OCI-M2 (cell line): ENCODE results near the gene GCHFR.

Experiments used
- DNase-seq: peaks from one replicate; lab custom pipeline; 2025; ENCODE audit not compliant: unreplicated experiment; lab: John Stamatoyannopoulos, UW

The GCHFR gene

DNA sequence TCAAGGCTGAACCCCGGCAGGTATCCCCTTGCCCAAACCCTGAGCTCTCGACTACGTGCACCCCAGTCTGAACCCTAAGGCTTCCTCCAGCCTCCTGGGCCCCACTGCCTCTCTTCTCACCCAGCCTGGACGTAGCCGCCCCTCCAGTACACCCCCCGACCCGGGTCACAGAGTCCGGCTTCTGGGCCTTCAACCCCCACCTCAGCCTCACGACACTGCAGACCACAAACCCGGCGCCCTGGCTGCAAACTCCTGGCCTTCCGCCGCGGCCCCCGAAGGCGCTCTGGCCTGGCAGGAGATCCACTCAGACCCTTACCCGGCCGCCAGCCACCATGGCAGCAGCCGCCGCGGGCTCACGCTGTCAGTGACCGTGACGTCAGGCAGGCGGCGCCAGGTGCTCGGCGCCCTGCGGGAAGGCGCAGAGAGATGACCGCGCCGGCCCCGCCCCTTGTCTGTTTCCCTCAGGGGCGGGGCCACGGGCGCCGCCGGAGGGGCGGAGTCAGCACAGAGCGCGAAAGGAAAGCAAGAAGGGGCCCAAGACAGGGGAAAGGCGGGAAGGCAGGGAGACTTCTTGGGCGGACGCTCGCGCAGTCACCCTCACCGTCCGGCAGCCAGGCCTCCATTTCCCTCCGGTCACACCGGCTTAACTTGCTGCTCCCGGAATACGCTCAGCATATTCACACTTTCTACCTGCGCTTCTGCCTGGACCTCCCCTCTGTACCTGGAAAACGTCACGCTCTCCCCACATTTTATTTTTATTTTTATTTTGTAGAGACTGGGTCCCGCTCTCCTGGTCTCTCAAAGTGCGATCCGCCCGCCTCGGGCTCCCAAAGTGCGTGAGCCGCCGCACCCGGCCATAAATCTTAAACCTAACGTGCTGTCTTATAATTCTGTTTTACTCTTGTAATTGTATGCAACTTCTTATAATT lies 8.7 kb upstream of the GCHFR start, which contains the start of gene RMDN3:
Gene RMDN3 (minus strand): TSS at position 372 of the 929 bp plus-strand sequence. CDS start 471 bp downstream, outside the sequence.
- peak; percentile 39 for DNase-seq

DNA sequence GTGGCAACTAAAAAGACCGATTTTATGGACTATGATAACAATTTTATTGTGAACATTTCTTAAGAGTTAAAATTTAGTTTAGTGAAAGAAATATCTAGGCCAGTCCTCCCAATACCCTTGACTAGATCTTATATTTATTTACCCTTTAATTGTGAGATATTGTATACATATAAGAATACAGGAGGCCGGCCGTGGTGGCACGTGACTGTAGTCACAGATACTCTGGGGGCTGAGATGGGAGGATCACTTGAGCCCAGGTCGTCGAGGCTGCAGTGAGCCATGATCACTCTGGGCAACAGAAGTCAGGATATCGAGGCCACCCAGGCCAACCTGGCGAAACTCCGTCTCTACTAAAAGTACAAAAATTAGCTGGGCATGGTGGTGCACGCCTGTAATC lies 8.1 kb upstream of the GCHFR start:
- DNase-seq, result no peak

DNA sequence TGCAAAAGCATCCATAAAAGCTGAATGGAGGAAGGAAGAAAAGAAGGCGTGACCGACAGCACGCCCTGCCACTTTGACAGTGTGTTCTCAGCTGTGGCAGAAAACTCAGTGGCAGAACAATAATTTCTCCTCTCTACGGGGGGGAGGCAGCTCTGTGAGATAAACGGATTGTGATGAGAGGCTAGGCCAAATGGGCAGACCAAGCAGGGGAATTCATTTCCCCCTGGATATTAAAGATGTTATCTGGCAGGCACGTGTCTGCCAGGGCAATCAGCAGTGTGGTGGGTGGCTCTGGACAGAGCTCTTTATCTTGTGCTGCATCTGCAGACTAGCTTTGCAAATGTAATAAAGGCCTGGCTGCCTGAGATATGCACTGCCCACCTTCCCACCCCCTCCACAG lies 6.9 kb upstream of the GCHFR start:
- DNase-seq, result no peak

DNA sequence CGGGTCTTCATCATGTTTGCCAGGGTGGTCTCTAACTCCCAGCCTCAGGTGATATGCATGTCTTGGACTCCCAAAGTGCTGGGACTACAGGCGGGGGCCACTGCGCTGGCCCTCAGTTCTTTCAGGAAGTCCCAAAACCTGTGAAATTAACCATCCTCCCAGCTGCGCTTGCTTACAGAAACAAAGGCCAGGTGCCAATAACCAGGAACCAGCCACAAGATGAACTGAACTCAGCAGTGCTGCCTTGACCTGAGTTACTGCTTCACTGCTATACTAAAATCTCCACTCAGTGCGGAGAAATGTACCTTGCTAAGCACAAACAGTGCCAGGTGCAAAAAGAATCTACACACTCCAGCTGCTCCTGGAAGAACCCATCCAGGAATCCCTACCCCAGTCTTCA lies 3.9 kb upstream of the GCHFR start:
- DNase-seq, result no peak

DNA sequence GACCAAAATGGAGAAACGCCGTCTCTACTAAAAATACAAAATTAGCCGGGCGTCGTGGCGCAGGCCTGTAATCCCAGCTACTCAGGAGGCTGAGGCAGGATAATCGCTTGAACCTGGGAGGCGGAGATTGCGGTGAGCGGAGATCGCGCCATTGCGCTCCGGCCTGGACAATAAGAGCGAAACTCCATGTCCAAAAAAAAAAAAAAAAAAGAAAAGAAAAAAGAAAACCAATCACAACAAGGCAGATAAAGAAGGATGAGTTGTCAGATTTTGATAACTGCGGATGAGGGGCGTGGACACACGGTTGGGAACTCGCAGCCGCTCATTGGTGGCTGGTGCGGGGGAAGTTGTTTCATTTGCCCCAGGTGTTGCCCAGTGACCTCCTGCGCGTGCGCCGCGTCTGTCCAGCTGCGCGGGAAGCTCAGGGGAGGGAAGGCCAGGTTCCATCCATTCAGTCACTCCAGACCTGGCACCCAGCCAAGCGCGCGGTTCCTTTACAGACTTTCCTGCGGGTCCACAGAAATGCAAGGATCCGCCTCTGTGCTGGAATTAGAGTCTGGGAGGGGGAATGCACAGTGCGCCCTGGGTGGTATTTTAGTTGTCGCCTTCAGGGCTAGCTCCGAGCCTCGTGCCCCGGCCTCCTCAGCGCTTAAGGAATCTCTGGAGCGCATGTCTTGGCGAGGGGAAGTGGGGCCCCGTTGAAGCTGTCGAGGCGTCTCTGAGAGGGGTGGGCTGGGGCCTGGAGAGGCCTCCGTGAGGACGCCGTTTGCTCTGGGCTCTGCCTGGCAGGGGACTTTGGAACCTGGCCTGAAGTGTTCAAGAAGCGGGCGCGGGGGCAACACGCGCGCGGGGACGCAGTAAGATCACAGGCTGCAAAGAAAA lies 708 bp upstream of the GCHFR start:
- DNase-seq, result no peak

DNA sequence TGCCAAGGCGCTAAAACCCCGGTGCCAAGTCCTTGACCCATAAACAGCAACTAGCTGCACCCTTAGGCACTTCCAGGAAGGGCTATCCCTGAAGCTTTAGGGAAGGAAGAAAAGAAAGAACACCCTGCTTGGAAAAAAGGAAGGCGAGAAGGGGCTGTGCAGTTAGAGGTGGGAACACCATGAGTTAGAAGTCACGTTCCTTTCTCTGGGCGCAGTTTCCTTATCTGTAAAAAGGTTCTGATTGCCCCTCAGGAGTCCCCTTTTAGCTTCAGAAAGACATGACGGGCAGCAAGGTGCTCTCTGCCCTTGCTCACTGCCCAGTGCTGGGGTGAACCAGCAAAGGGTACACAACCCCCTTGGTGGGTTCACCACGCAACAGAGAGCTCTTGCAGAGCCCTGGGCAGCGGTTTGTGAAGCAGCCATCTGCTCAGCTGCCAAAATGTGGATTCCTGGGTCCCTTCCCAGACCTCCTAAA lies 798 bp downstream of the GCHFR start:
- no peak for DNase-seq

DNA sequence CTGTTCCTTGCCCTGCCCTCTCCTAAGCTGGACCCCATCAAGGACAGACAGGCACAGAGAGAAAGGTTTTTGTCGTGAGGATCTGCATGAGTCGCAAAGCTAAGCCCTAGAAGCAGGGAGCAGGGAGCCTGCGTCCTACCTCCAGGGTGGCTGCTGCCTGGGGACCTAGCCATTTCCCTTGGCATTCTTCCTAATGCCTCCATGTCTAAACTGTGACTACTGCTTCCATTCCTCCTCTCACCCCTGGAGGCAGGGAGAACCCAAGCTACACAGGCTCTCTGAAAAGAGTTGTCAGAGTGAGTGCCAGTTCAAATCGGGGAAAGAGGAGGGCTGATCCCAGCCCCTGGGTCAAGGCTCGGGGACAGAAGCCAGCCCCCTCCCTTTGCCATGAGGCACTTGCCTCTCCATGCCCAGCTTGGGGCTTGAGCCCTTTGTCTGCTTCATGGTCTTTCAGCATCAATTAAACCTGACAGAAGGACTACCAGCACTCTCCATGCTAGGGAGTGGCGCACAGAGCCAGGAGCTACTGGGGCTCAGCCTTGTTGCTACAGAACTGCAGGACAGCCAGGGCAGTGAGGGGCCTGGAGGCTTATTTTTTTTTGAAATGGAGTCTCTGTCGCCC lies 2.4 kb downstream of the GCHFR start:
- no peak for DNase-seq

DNA sequence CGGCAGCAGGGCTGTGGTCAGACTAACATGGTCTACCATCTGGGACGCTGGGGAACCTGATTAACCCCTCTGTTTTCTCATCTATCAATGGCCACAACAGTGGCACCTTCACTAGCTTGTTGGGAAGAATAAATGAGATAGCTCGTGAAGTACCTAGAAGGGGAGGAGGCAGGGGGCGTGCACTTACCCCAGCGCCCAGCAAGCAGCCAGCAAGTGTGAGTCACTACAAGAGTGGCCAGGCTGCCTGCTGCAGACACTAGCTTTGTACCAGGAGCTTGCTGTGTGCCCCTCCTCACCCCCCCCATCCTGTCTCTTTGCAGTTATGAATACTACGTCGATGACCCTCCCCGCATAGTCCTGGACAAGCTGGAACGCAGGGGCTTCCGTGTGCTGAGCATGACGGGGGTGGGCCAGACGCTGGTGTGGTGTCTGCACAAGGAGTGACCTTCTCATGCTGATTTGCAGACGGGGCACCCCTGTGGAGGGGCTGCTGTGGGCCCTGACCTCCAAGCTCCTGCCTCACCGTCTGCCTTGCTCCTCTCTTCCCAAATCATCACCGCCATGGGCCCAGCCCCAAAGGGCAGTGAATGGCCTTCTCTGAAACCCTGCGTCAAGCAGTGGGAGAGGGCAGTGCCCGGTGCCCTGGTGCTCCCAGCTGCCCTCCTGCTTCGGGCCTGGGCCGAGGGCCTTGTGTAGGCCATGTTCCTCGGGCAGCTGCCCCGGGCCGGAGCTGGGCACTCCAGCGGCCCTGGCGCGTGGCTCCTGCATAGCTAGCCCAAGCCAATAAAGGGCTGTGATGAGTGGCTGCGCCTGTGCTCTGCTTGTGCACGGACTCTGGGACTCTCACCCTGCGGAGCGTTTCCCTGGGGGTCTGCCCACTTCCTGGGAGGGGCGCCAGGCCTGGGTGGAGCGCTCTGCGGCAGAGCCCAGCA lies 3.3 kb downstream of the GCHFR start:
- DNase-seq, result no peak

DNA sequence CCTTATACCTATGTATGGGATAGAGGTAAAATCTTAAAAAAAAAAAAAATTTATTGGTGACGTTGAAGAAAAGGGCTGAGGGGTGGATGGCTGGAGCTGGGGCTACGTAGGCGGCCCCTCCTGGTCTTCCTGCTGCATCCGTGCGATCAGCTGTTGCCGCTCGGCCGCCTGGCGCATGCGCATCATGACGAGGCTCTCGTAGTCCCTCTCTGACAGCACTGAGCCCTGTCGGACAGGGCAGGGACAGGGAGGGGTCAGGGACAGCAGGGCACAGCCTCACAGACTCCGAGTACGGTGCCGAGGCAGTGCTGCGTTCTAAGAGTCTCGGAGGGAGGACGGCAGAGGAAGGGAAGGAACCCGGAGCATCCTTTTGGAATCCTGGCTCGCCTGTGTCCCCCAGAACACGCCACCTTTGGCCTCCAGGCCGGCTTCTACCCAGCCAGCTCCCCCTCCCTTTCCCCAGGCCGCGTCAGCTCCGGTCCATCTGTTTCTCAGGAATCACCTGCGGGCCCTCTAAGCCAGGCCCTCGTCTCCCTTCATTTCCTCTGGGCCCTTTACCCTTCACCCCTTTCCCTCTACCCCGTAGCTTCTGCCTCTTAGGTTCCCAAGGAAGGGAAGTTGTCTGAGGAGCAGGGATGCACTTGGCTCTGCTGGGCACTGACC lies 4.1 kb downstream of the GCHFR start:
- no peak for DNase-seq

DNA sequence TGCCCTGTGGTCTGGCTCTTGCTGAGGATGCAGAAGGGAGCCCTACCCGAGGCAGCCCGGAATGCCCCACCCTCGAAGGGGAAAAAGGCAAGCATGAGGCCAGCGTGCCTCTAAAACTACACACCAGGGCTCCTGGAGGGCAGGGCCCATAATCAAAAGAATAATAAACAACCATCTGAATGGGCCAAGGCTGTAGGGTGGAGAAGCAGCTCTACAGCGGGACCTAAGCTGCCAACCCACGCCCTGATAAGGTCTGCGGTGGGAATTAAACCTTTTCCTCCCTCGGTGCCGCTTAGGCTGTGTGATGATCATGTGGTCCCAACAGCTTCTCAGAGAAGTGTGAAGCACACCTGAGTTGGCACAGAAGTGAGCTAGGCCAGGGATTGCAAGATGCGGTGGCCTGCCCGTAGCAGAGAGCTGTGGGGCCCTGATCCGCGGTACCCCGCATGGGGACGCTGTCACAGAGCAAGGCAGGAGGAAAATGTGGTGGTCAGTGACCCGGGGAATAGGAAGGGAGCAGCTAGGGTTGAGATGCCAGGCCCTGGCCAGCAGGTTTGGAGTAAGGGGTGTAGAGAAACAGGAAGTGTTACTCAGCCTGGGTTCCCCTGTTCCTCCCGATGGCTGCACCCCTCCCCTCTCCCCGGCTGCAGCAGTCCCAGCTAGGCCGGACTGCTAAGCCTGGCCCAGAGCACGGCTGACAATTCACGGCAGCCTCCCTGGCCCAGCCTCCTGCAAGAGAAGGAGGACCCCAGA lies 4.8 kb downstream of the GCHFR start:
- no peak for DNase-seq

DNA sequence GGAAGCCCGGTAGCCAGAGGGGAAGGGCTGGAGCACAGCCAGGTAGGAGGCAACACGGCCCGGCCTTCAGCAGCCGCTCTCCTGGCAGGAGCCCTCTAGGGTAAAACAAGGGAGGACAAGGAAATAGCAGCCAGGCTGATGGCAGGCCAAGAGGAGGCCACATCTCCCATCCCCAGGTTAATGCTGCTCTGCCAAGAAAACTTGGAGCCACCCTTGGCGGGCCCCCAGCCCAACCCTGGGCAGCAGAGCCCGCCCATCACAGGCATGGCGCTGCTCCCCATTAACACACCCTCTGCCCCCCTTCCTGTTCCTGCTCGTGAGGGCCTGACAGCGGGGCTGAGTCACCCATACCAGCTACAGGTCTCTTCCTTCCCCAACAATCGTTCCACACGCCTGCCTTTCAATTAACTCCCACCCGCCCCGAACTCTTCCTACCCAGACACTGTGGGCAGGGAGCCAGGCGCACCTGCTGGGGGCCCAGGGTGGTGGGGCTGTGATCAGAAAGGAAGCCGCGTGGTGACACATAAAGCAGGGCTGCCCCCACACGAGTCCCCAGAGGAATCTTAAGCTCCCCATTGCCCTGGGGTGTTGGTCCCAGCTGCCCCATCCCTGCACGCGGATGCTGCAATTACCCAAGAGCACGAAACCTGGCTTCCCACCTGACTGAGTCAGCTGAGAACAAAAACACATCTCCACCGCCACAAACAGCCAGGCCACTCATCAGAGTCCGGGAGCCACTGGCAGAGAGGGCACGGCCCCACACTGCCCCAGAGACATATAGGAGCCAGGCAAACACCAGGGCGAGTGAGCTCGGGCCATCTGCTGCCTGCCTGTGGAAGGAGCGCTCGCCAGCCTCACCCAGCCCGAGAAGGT lies 5.6 kb downstream of the GCHFR start, which contains the start of gene C15orf62:
Gene C15orf62 (plus strand): TSS at position 707 of the 873 bp plus-strand sequence. CDS start 516 bp downstream, outside the sequence.
- no peak for DNase-seq

DNA sequence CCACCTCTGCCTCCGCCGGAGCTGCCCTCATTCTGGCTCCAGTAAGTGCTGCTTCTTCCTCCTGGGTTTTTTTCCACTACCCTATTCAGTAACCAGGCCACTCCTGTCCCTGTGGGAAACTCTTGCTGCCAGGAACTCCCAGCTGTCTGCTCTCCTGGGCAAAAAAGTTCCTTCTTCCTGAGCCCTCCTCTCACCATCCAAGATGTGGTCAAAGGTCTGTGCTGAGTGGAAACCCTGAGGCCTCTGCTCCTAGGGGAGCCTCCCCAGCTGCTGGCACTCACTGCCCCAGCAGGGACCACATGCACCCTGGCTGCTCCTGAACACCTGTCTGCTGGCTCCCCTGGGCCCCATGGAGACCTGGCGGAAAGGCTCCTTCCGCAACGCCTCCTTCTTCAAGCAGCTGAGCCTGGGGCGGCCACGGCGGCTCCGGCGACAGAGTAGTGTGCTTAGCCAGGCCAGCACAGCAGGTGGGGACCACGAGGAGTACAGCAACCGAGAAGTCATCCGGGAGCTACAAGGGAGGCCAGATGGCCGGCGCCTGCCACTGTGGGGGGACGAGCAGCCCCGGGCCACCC lies 6.4 kb downstream of the GCHFR start:
- DNase-seq, result no peak

DNA sequence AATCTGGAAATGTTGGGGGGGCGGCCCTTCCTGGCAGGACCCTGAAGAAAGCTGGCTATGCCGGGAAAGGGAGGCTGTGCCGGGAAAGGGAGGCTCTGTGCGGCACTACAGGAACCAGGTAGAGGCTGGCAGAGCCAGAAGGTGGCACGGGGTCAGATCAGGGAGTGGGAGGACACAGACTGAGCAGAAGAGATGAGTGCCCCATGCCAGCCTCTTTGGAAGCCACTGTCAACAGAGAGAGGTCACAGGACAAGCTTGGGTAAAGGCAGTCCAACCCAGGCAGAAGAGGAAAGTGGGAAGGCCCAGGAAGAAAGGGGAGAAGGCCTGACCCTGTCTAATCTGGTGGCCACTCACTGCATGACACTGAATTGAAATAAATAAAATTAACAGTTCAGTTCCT lies 7.4 kb downstream of the GCHFR start:
- DNase-seq, result no peak

DNA sequence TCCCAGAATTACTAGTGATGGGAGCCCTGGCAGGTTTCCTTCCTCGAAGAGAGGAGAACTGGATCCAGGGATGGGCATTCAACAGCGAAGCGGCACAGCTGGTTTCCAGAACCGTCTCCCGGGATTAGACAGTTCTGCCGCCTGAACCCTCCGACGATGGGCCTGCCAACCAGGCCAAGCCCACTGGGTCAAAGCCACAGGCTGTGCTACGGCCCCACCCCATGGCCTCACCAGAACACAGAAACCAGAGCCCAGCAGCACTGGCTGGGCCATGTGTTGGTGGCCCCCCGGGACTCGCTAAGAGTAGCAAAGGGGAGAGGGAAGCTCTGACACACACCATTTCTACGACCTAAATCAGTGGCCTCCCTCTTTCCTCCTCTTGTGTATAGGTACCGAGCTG lies 8.1 kb downstream of the GCHFR start:
- no peak for DNase-seq

DNA sequence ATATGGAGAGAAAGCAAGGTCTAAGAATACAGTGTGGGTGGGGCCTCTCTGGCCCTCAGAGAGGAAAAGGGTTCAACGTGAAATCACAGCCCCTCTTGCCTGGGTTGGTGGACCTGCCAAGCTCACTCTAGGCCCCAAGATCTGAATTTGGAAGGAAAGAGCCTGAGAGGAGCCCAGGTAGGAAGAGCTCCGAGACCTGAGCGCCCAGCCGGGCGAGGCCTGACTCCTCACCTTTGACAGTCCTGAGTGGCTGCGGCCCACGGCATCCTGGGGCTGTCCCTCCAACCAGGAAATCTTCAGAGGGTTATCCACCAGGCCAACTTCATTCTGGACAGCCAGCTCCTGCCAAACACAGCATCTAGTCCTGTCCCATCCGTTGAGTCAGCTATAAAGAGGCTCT lies 9.6 kb downstream of the GCHFR start:
- DNase-seq, result no peak

DNA sequence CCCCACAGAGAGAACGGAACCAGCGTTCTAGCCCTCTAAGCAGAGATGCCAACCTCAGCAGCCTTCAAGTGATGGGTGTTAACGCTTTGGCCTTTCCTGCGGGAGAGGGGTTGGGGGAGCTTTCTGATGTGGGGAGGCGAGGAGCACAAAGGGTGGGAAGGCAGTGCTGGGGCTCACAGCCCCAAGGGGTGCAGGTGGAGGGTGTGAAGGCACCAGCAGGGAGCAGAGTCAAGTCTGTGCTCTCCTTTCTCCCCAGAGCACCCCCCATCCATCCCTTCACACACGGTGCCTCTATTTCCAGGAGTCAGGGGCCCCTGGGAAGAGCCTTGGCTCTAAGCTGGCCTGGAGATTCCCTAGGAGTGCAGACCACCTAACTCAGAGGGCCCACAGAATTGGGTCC lies 10.0 kb downstream of the GCHFR start:
- no peak for DNase-seq

DNA sequence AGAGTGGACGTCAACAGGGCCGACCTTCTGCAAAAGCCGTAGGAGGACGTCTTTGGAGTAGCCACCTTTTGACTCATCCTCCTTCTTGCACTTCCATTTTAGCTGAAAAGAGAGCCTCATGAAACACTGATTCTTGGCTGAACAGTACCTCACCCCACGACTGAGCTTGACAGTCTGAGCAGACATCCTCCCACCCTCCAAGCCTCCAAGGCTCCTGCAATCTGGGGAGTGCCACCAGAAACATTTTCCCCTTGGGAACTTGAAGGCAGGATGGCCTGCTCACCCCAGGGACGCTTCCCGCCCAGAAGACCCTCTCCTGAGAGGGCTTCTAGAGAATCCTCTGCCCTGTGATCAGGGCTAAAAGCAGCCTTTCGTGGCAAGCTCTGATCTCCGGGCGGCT lies 11.1 kb downstream of the GCHFR start:
- DNase-seq, result no peak
